IMR-90 (cell line): ENCODE results near the gene YARS2.

Experiments
- BHLHE40 ChIP-seq: fragments of 150-350 bp; IDR thresholded peaks from 2 replicates; pipeline ENCODE4 v1.6.1; 2016; ENCODE audit warnings: mild to moderate bottlenecking, low read depth, low read length
- CHD1 ChIP-seq: IDR thresholded peaks from 2 replicates; pipeline ENCODE4 v1.6.1; 2012; ENCODE audit warnings: low read depth, low read length, improper control_type of control experiment
- CTCF ChIP-seq: conservative IDR thresholded peaks from 2 replicates; pipeline ENCODE4 v1.5.1; 2012; ENCODE audit warnings: mild to moderate bottlenecking, low read depth, low read length, improper control_type of control experiment
- FOS ChIP-seq: fragments of 150-350 bp; IDR thresholded peaks from 2 replicates; pipeline ENCODE4 v1.6.1; 2016; ENCODE audit warnings: low read depth, low read length
- MAFK ChIP-seq: IDR thresholded peaks from 2 replicates; pipeline ENCODE4 v1.6.1; 2012; ENCODE audit warnings: low read depth, low read length, improper control_type of control experiment
- MAZ ChIP-seq: IDR thresholded peaks from 2 replicates; pipeline ENCODE4 v1.6.1; 2012; ENCODE audit warnings: low read depth, mild to moderate bottlenecking, low read length, improper control_type of control experiment, moderate library complexity, borderline replicate concordance
- MXI1 ChIP-seq: IDR thresholded peaks from 2 replicates; pipeline ENCODE4 v1.6.1; 2012; ENCODE audit warnings: low read depth, mild to moderate bottlenecking, low read length, moderate library complexity, borderline replicate concordance
- POLR2A ChIP-seq: IDR thresholded peaks from 2 replicates; pipeline ENCODE4 v1.6.1; 2012; ENCODE audit warnings: mild to moderate bottlenecking, low read depth, low read length
- RAD21 ChIP-seq: IDR thresholded peaks from 2 replicates; pipeline ENCODE4 v1.6.1; 2012; ENCODE audit warnings: low read length, improper control_type of control experiment
- RFX5 ChIP-seq: IDR thresholded peaks from 2 replicates; pipeline ENCODE4 v1.8.0; 2012; ENCODE audit warnings: low read depth, mild to moderate bottlenecking, low read length, moderate library complexity
- SMC3 ChIP-seq: fragments of 150-350 bp; IDR thresholded peaks from 2 replicates; pipeline ENCODE4 v1.6.1; 2016; ENCODE audit warnings: low read depth, mild to moderate bottlenecking, antibody characterized with exemption, low read length, moderate library complexity
- USF2 ChIP-seq: fragments of 150-350 bp; IDR thresholded peaks from 2 replicates; pipeline ENCODE4 v1.6.1; 2017; ENCODE audit warnings: mild to moderate bottlenecking, antibody characterized with exemption, low read length, low read depth

GRCh38 chr12:32737715-32738114, 18.0 kb downstream of the YARS2 start:
- TF ChIP-seq RAD21, result no peak
- TF ChIP-seq MXI1, result no peak
- no peak for TF ChIP-seq CTCF
- no peak for TF ChIP-seq BHLHE40
- TF ChIP-seq POLR2A, result no peak
- TF ChIP-seq CHD1, result no peak
- TF ChIP-seq RFX5, result no peak
- no peak for TF ChIP-seq MAFK
- no peak for TF ChIP-seq SMC3
- no peak for TF ChIP-seq MAZ
- TF ChIP-seq FOS, result no peak
- TF ChIP-seq USF2, result no peak
